ENCODE data around the gene CWF19L2. TPM values are rescaled to one million over a fixed set of nuclear protein-coding genes. Genes with fewer than 3 reads are reported as not detected.

The CWF19L2 gene
- total and polyA plus RNA-seq, 2 donors from 2014 or later: 10.3 to 19.1 TPM

GRCh38 chr11:107477820-107478219 lies 20.2 kb upstream of the CWF19L2 start:
- Histone ChIP-seq H3K9ac (ENCODE audit: low read length in 3 of 3) (no peak overlapping the region), H3K4me3 (ENCODE audit: low read length in 3 of 3) (no peak overlapping the region), H3K27me3 (ENCODE audit: control insufficient read depth, insufficient read depth, low read length) (no peaks in the 10 kb centered on the region), H3K36me3 (ENCODE audit: control insufficient read depth in 2 of 3, insufficient read depth in 3 of 3, low read length in 3 of 3) (no peaks in the 10 kb centered on the region), H3K27ac (ENCODE audit: low read depth in 2 of 2, low read length in 2 of 2) (no peak overlapping the region), H3K4me1 (ENCODE audit: control insufficient read depth in 2 of 3, insufficient read depth in 2 of 3, low read depth in 1 of 3, low read length in 3 of 3) (no peaks in the 10 kb centered on the region), H3K9me3 (ENCODE audit: control insufficient read depth in 2 of 3, insufficient read depth in 1 of 3, low read length in 3 of 3) (no peaks in the 10 kb centered on the region)
- TF ChIP-seq CTCF (IDR thresholded peaks at IDR 0.05; ENCODE audit: borderline replicate concordance, extremely low read depth, insufficient read depth): no peak
- FAIRE-seq (no peak), DNase-seq (no peak)
- intact Hi-C loops (cut with DNase I): no loop called here

DNA sequence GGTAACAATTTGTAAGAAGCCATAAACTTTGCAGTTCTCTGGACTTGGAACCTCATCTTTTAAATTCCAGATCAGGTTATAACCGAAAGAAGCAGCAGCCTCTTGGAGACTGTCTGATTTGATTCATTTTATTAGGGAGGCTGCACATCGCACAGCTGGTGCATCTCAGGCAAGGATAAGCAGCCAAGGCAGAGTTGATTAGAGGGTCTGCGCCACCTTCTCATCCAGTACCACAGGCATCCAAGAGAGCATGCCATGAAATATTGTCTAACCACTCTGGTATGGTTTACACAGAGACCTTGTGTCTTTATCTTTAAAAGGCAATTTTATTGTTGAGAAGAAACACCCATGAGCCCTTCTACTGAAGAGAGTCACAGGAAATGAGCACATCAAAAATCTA lies 16.2 kb upstream of the CWF19L2 start:
- Histone ChIP-seq H3K9me3 (ENCODE audit: control insufficient read depth in 2 of 3, insufficient read depth in 1 of 3, low read length in 3 of 3) (no peaks in the 10 kb centered on the region), H3K27me3 (ENCODE audit: control insufficient read depth, insufficient read depth, low read length) (no peaks in the 10 kb centered on the region), H3K4me3 (ENCODE audit: low read length in 3 of 3) (no peak overlapping the region), H3K4me1 (ENCODE audit: control insufficient read depth in 2 of 3, insufficient read depth in 2 of 3, low read depth in 1 of 3, low read length in 3 of 3) (no peaks in the 10 kb centered on the region), H3K36me3 (ENCODE audit: control insufficient read depth in 2 of 3, insufficient read depth in 3 of 3, low read length in 3 of 3) (no peaks in the 10 kb centered on the region), H3K9ac (ENCODE audit: low read length in 3 of 3) (no peak overlapping the region), H3K27ac (ENCODE audit: low read depth in 2 of 2, low read length in 2 of 2) (no peak overlapping the region)
- intact Hi-C loops (cut with DNase I): no loop called here
- FAIRE-seq (no peak), DNase-seq (peak in 3 of 5 donors; percentile 46 to 77 (median 73))
- TF ChIP-seq CTCF (IDR thresholded peaks at IDR 0.05; ENCODE audit: borderline replicate concordance, extremely low read depth, insufficient read depth): no peak

- no peaks in the 10 kb centered on the region for H3K4me1 ChIP-seq (ENCODE audit: control insufficient read depth in 2 of 3, insufficient read depth in 2 of 3, low read depth in 1 of 3, low read length in 3 of 3)
Observed at GRCh38 chr11:107472966-107473365, 15.3 kb upstream of the CWF19L2 start.

More at GRCh38 chr11:107472966-107473365, 15.3 kb upstream of the CWF19L2 start:
- Histone ChIP-seq H3K27ac (ENCODE audit: low read depth in 2 of 2, low read length in 2 of 2) (no peak overlapping the region), H3K9me3 (ENCODE audit: control insufficient read depth in 2 of 3, insufficient read depth in 1 of 3, low read length in 3 of 3) (no peaks in the 10 kb centered on the region), H3K36me3 (ENCODE audit: control insufficient read depth in 2 of 3, insufficient read depth in 3 of 3, low read length in 3 of 3) (no peaks in the 10 kb centered on the region), H3K4me3 (ENCODE audit: low read length in 3 of 3) (no peak overlapping the region), H3K9ac (ENCODE audit: low read length in 3 of 3) (no peak overlapping the region), H3K27me3 (ENCODE audit: control insufficient read depth, insufficient read depth, low read length) (no peaks in the 10 kb centered on the region)
- intact Hi-C loops (cut with DNase I): no loop called here
- no peak for FAIRE-seq
- no peak for DNase-seq
- no peak for TF ChIP-seq CTCF (IDR thresholded peaks at IDR 0.05; ENCODE audit: borderline replicate concordance, extremely low read depth, insufficient read depth)

All from kidney (tissue), 14 donors.